Lower leg skin (tissue), 4 donors: ENCODE measurements around the gene LRP1B. TPM values are rescaled to one million over a fixed set of nuclear protein-coding genes. Genes with fewer than 3 reads are reported as not detected.

Experiments used
- DNase-seq, 2 donors: peaks; one replicate each; pipeline ENCODE4 v3.0.0-alpha.2; 2019; ENCODE audit warnings: low spot score in 2 of 2
- H3K4me3 ChIP-seq: fragments of 200-600 bp; sonication (generic); 2 replicates; pipeline ENCODE4 v1.5.1; 2017; ENCODE audit warnings: mild to moderate bottlenecking, low read depth; ENCODE audit not compliant: poor library complexity, severe bottlenecking
- POLR2A ChIP-seq, 2 donors: fragments of 450-650 bp; IDR thresholded peaks; one replicate each; pipeline ENCODE4 v1.6.1; 2016 to 2017; ENCODE audit warnings: antibody characterized with exemption in 2 of 2, mild to moderate bottlenecking in 1 of 2, moderate library complexity in 1 of 2
- WGBS, 2 donors: methylation state at CpG; one replicate each; pipeline ENCODE4 v1.1.5; 2018; 5-methylcytosine and 5-hydroxymethylcytosine counted together
- intact Hi-C: fragments of 100-400 bp; cut with DNase I; formaldehyde crosslinking; loops from one replicate; pipeline ENCODE4 v1.15.0; 2023; ENCODE audit warnings: low total_unique reads
- total RNA-seq, 4 donors: library from RNA; depleted of rRNA; stranded (reverse); fragments of >200 nt; gene quantifications; one replicate each; pipeline ENCODE4 v1.1.0, GENCODE V29; 2016
- TF ChIP-seq, protein P1 (sequence below), 3 donors: fragments of 450-650 bp; IDR thresholded peaks; one replicate each; pipeline ENCODE4 v1.5.1; 2016; ENCODE audit warnings: antibody characterized with exemption in 3 of 3, mild to moderate bottlenecking in 3 of 3, moderate library complexity in 2 of 3

Gene LRP1B
- total RNA-seq, 4 donors from 2014 or later: 0.80 to 1.6 (median 1.0) TPM

DNA sequence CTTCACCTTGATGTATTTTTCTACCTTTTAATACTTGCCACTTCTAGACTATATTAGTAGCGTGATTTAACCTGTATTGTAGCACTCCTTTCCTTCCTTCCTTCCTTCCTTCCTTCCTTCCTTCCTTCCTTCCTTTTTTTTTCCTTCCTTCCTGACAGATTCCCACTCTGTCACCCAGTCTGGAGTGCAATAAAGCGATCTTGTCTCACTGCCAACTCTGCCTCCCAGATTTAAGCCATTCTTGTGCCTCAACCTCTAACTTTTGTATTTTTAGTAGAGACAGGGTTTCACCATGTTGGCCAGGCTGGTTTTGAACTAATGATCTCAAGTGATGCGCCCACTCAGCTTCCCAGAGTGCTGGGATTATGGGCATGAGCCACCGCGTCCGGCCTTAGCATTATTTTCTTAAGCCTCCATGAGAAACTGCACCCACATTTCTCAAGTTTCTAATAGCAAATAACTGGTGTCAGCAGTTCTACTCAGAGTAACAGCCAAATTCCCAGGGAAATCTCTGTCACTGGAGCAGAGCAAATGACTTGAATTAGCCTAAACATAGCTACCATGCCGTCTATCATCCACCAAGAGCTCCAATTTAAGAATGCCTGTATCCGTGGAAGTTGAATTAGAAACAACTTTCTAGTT is 529.2 kb downstream of the LRP1B start:
- H3K4me3 ChIP-seq: no peak overlapping the region
- DNase-seq: no peak
- intact Hi-C loops: no loop called here
- WGBS, 2 donors: 71 to 91% methylated on average over 8 of the region's 8 CpGs
- TF ChIP-seq, protein P1, sequence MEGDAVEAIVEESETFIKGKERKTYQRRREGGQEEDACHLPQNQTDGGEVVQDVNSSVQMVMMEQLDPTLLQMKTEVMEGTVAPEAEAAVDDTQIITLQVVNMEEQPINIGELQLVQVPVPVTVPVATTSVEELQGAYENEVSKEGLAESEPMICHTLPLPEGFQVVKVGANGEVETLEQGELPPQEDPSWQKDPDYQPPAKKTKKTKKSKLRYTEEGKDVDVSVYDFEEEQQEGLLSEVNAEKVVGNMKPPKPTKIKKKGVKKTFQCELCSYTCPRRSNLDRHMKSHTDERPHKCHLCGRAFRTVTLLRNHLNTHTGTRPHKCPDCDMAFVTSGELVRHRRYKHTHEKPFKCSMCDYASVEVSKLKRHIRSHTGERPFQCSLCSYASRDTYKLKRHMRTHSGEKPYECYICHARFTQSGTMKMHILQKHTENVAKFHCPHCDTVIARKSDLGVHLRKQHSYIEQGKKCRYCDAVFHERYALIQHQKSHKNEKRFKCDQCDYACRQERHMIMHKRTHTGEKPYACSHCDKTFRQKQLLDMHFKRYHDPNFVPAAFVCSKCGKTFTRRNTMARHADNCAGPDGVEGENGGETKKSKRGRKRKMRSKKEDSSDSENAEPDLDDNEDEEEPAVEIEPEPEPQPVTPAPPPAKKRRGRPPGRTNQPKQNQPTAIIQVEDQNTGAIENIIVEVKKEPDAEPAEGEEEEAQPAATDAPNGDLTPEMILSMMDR (IDR thresholded peaks at IDR 0.05): no peak
- TF ChIP-seq POLR2A (IDR thresholded peaks at IDR 0.05): no peak

DNA sequence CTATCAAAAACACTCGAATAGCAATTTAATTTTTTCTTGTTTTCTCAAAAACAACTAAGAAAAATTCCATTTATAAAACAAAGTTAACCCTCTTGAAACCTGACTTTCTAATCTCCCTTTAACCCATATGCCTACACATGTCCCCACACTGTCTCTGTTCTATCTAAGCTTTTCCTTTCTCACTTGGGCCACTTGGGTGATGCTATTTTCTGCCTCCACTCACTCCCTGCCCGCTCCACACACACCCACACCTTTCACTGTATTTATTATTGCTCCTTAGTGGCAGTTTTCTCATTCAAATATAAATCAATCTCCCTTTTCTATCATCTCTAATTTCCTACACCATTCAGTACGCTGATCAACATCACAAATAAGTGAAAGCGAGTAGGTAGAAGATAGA is 531.1 kb downstream of the LRP1B start:
- H3K4me3 ChIP-seq: no peak overlapping the region
- no peak for TF ChIP-seq POLR2A (IDR thresholded peaks at IDR 0.05)
- TF ChIP-seq, protein P1 (IDR thresholded peaks at IDR 0.05): no peak
- DNase-seq: no peak
- intact Hi-C loops: no loop called here
- 91 to 93% methylated on average over 4 of the region's 4 CpGs for WGBS, 2 donors

DNA sequence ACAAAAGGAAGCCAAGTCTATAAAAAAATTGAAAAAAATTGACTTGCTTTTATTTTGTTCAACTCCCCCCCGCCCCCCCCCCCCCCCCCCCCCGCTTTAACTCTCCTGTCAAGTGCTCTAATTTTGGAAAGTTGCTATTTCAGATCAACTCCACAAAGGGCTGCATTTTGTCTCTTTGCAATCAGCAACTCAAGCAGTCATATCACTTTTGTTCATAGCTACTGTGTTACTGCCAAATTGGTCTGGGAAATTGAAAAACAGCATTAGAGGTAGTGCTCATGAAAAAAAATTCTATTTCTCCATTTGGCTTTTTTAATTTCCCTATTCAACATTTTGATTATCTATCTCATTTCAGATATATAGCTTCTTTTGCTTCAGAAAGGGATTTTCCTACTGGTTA is 531.8 kb downstream of the LRP1B start:
- 45 to 100% methylated on average over 1 to 2 of the region's 2 CpGs for whole genome bisulfite sequencing, 2 donors
- TF ChIP-seq, protein P1 (IDR thresholded peaks at IDR 0.05): no peak
- TF ChIP-seq POLR2A (IDR thresholded peaks at IDR 0.05): no peak
- no peak for DNase-seq
- no peak overlapping the region for H3K4me3 ChIP-seq
- intact Hi-C loops: no loop called here

DNA sequence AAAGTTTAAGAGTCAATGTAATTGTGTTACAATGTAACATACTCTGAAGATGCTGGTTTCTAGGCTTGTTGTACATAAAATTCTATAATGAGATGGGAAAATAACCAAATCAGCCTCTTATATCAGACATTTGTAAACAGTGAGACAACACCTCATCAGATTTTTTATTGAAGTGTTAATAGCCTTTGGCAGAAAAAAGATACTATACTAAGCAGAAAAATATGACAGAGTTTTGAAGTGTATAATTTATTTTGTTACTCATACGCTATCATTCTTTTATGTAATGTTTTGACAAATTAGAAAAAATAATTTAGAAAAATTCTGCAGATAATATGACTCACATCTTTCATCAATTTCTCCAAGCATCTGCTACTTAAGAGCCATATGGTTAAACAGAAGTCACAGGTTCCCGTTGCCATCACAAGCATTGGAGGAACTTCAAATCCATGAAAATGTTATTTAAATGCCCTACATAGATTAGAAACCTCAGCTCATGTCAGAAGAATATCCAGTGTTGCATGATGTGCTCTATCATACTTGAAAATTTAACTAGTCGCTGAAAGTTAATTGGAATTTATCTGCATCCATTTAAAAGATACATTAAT is 535.4 kb downstream of the LRP1B start:
- intact Hi-C loops: no loop called here
- WGBS, 2 donors: 56 to 58% methylated on average over 3 of the region's 3 CpGs
- DNase-seq: no peak
- no peak overlapping the region for H3K4me3 ChIP-seq
- TF ChIP-seq, protein P1 (IDR thresholded peaks at IDR 0.05): no peak
- TF ChIP-seq POLR2A (IDR thresholded peaks at IDR 0.05): no peak

DNA sequence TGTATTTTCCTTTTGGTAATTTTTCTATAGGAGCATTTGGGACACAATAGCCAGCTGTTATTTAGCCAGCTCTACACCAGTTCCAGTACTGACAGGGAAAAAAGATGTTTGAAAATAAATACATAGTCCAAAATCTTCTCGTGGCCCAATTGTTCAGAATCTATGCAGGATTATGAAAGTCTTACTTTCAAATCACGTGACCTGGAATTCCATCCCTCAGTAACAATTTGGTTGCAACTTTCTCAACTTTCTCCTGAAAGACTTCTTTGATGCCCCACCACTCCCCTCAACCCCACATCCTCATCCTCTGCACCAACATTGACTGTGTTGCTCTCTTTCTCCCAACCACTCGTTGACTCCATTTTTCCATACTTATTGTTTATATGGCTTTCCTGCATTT is 539.0 kb downstream of the LRP1B start:
- DNase-seq: no peak
- TF ChIP-seq, protein P1 (IDR thresholded peaks at IDR 0.05): no peak
- TF ChIP-seq POLR2A (IDR thresholded peaks at IDR 0.05): no peak
- 53 to 62% methylated on average over 3 of the region's 3 CpGs for WGBS, 2 donors
- intact Hi-C loops: no loop called here
- no peak overlapping the region for H3K4me3 ChIP-seq
